Activated naive CD8-positive, alpha-beta T cell treated with anti-CD3 and anti-CD28 coated beads for 36 hours (primary cell): ENCODE results near the gene WNT16. TPM values are rescaled to one million over a fixed set of nuclear protein-coding genes. Genes with fewer than 3 reads are reported as not detected.
"Not testable (repeated sequence)": the region's sequence is repeated elsewhere in the genome, so short reads cannot be mapped to it uniquely, and the experiment has no call there.

Source experiments
- DNase-seq: peaks from one replicate; pipeline ENCODE4 v3.0.0; 2021
- H3K27ac Mint-ChIP-seq: one replicate; pipeline ENCODE4 v1.8.0; 2022; ENCODE audit warnings: mild to moderate bottlenecking, moderate library complexity, mixed read lengths
- H3K27me3 Mint-ChIP-seq: one replicate; pipeline ENCODE4 v1.8.0; 2022; ENCODE audit warnings: mild to moderate bottlenecking, mixed read lengths
- H3K36me3 Mint-ChIP-seq: one replicate; pipeline ENCODE4 v1.8.0; 2021; ENCODE audit warnings: mild to moderate bottlenecking, mixed read lengths
- H3K4me1 Mint-ChIP-seq: one replicate; pipeline ENCODE4 v1.8.0; 2021; ENCODE audit warnings: mixed read lengths
- H3K4me3 Mint-ChIP-seq: one replicate; pipeline ENCODE4 v1.8.0; 2022; ENCODE audit warnings: mild to moderate bottlenecking, moderate library complexity, mixed read lengths
- H3K9me3 Mint-ChIP-seq: one replicate; pipeline ENCODE4 v1.8.0; 2022; ENCODE audit warnings: mixed read lengths
- total RNA-seq, 2 experiments: library from RNA; stranded (reverse); gene quantifications; one replicate each; pipeline ENCODE4 v1.2.3, GENCODE V29; 2021

The WNT16 gene, protein sequence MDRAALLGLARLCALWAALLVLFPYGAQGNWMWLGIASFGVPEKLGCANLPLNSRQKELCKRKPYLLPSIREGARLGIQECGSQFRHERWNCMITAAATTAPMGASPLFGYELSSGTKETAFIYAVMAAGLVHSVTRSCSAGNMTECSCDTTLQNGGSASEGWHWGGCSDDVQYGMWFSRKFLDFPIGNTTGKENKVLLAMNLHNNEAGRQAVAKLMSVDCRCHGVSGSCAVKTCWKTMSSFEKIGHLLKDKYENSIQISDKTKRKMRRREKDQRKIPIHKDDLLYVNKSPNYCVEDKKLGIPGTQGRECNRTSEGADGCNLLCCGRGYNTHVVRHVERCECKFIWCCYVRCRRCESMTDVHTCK
- not detected for total RNA-seq

DNA sequence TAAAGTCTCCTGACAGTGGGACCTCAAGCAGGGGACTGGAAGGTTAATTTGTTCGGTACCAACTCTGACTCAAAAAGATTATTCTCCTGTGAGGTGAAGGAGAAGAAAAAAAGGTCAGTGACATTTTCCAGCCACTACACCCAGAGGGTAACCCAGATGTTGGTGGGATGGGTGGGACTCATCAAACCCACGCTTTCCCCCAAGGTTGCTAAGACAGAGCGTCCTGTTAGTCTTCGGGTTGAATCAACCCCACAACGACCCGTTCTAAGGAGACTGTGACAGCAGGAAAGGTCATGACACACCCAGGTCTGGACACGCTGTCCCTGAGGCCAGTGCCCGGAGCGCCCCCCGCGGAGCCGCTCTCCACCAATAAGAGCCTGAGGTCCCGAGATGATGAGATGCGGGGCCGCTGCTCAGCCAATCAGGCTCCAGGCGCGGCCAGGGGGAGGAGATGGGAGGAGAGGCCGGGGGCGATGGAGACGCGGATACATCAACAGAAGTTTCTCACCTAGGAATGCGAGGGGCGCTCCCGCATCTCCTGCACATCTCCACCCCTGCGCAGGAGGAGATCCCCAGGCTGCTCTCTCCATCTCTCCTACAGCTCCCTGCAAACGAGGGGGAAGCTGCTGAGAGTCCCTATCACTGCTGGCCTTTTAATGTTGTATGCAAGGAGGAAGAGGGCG lies at the start of gene WNT16:
Gene WNT16 (plus strand): TSS at position 493 of the 683 bp plus-strand sequence. CDS start 293 bp downstream, outside the sequence.
- peaks cover 75% of the 10 kb centered on the region for H3K27me3 Mint-ChIP-seq
- peaks cover 16% of the 10 kb centered on the region for H3K4me1 Mint-ChIP-seq
- H3K9me3 Mint-ChIP-seq = no peaks in the 10 kb centered on the region
- no peak within 1 kb of the TSS for H3K27ac Mint-ChIP-seq
- peak within 1 kb of the TSS; percentile 59 for H3K4me3 Mint-ChIP-seq
- no peak for DNase-seq
- no peaks in the 10 kb centered on the region for H3K36me3 Mint-ChIP-seq

DNA sequence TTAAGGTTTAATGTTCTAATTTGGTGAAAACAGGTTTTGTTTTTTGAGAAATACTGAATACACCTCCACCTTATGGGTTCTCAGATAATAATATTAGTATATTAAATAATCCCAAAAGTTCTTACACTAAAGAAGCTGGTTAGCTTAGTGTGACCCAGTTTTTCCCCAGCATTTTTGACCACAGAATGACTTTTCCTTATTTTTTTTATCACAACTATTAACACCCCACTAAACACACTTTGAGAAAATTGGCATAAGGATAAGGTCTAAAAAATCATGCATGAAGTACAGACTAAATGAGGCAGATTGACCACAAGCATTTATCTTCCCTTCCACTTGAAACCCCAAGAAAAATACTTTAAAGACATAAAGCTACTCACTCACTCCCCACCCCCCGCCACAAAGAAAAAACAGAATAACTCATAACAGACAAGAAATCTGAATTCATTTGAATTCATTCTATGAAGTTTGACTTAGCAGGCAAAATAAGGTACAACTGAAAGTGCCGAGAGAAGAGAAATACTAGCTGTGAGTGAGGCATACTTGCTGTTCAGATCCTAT lies 49.7 kb upstream of the WNT16 start:
- Mint-ChIP-seq H3K9me3 (no peaks in the 10 kb centered on the region), H3K27me3 (peaks cover 37% of the 10 kb centered on the region), H3K27ac (peak overlapping the region; percentile 83), H3K4me1 (peaks cover 18% of the 10 kb centered on the region), H3K4me3 (peak overlapping the region; percentile 40), H3K36me3 (peaks cover 2% of the 10 kb centered on the region)
- no peak for DNase-seq

DNA sequence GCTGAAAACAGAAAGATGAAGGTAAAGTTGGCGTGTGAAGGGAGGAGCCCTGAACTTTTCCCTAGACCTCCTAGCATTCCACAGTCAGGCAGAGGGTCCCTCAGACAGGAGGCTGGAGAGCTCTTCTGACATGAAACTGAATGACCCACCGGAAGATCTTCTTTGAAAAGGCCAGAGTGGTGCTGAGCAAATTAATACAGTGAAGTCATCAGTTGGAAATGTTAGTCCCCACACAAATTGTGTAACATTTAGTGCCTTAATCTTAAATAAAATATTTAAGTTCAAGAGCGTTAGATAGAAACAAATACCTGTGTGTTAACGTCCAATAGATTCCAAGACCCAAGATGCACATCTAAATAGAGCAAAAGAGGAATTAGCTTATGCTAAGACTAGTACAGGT lies 49.0 kb upstream of the WNT16 start:
- Mint-ChIP-seq H3K27me3 (peaks cover 31% of the 10 kb centered on the region), H3K36me3 (peaks cover 3% of the 10 kb centered on the region), H3K4me1 (peaks cover 18% of the 10 kb centered on the region), H3K9me3 (peaks cover 3% of the 10 kb centered on the region), H3K4me3 (no peak overlapping the region), H3K27ac (peak overlapping the region; percentile 83)
- no peak for DNase-seq

DNA sequence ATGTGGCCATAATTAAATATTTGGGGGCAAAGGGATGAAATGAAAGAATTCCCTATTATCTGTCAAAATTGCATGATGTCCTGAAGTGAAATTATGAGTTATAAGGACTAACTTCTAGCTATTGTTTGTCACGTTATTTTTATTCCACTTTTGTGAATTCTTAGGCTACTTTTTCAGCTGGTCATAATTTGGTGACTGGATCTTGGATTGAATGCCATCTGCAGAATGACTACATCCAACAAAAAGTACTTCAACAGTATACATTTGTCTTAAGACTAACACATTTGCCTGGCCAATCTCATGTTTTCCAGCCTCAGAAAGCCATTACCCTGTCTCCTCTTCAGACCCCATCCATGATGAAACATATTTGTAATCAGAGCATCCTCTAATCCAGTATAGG lies 48.1 kb upstream of the WNT16 start:
- H3K4me3 Mint-ChIP-seq = no peak overlapping the region
- H3K9me3 Mint-ChIP-seq = peaks cover 12% of the 10 kb centered on the region
- peaks cover 7% of the 10 kb centered on the region for H3K36me3 Mint-ChIP-seq
- H3K27ac Mint-ChIP-seq = no peak overlapping the region
- peaks cover 18% of the 10 kb centered on the region for H3K4me1 Mint-ChIP-seq
- H3K27me3 Mint-ChIP-seq = peaks cover 30% of the 10 kb centered on the region
- no peak for DNase-seq

DNA sequence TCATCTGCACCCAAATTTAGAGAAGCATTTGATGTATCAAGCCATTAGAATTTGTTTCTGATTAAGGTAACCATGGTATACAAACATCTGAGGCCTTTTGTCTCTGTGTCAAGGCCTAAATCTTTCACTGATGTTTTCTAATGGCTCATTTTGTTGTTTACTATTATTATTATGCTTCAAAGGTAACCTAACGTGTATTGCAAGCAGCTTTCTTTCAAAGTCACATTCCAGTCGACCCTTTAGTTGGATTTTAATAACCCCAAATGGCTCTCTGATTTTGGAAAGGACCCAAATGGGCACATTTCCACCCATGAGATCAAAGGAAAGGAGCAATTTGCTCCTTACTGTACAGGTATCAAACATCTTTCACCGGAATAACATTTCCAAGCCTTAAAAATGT lies 46.7 kb upstream of the WNT16 start:
- no peak overlapping the region for H3K4me3 Mint-ChIP-seq
- no peak for DNase-seq
- peaks cover 26% of the 10 kb centered on the region for H3K4me1 Mint-ChIP-seq
- H3K9me3 Mint-ChIP-seq = peaks cover 21% of the 10 kb centered on the region
- peaks cover 18% of the 10 kb centered on the region for H3K27me3 Mint-ChIP-seq
- peaks cover 15% of the 10 kb centered on the region for H3K36me3 Mint-ChIP-seq
- no peak overlapping the region for H3K27ac Mint-ChIP-seq

DNA sequence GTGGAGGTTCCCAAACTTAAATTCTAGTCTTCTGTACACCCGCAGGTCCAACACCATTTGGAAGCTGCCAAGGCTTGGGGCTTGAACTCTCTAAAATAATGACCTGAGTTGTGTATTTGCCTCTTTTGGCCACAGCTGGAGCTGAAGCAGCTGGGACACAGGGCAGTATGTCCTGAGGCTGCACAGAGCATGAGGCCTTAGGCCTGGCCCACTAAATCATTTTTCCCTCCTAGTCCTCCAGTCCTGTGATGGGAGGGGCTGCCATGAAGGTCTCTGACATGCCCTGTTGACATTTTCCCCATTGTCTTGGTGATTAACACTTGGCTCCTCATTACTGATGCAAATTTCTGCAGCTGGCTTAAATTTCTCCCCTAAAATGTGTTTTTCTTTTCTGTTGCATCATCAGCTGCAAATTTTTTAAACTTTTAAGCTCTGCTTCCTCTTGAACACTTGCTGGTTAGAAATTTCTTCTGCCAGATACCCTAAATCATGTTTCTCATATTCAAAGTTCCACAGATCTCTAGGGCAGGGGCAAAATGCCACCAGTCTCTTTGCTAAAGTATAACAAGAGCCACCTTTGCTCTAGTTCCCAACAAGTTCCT lies 43.6 kb upstream of the WNT16 start:
- peaks cover 13% of the 10 kb centered on the region for H3K4me1 Mint-ChIP-seq
- H3K9me3 Mint-ChIP-seq = peaks cover 32% of the 10 kb centered on the region
- peaks cover 15% of the 10 kb centered on the region for H3K36me3 Mint-ChIP-seq

DNA sequence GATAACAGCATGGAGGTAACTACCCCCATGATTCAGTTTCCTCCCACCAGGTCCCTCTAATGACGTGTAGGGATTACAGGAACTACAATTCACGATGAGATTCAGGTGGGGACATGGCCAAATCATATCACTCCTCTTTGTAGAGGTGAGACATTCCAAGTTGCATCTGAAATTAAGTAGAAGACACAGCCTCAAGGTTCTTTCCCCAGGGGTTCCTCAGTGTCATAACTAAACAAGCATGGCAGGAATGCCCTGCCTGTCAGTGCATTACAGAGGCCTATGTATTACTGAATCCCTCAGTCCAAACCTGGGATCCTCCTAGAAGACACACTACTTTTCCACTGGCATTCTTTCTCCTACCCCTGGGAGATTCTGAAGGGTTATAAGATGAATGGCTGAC lies 42.6 kb upstream of the WNT16 start:
- Mint-ChIP-seq H3K4me1 (peaks cover 13% of the 10 kb centered on the region), H3K4me3 (no peak overlapping the region), H3K27me3 (peaks cover 22% of the 10 kb centered on the region), H3K9me3 (peaks cover 32% of the 10 kb centered on the region), H3K36me3 (peaks cover 15% of the 10 kb centered on the region), H3K27ac (no peak overlapping the region)
- no peak for DNase-seq

More for the DNA sequence above, 43.6 kb upstream of the WNT16 start:
- Mint-ChIP-seq H3K27ac (no peak overlapping the region), H3K27me3 (peaks cover 21% of the 10 kb centered on the region), H3K4me3 (no peak overlapping the region)
- no peak for DNase-seq

DNA sequence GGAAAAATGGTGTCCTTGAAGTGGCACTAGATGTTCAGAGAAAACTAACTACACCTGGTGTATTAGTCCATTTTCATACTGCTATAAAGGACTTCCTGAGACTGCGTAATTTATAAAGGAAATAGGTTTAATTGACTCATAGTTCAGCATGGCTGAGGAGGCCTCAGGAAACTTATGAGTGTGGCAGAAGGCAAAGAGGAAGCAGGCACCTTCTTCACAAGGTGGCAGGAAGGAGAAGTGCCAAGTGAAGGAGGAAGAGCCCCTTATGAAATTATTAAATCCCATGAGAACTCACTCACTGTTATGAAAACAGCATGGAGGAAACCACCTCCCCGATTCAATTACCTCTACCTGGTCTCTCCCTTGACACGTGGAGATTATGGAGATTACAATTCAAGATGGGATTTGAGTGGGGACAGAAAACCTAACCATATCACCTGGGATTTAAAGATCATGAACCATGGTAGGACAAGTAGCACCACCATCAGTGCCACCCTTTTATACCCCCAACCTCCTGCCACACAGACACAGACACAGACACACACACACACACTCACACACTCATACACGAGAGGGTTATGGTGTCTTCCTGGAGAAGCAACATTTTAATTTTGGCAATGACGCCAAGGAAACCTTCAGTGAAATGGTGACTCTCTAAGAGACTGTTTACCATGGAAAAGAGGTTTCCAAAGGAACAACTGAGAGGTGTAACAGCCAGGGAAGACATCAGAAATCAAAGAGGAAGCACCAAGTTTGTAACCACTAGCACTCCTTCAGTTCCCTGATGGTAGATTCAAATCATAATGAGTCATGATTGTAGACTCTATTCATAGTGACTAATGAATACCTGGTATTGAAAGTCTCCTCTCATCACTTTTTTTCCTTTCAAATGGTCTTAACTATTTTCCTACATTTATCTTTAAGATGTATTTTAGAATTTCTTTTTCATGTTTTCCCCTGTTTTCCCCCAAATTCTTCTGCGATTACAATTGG lies 41.8 kb upstream of the WNT16 start:
- Mint-ChIP-seq H3K27me3 (peaks cover 26% of the 10 kb centered on the region), H3K36me3 (peaks cover 15% of the 10 kb centered on the region), H3K9me3 (peaks cover 32% of the 10 kb centered on the region), H3K27ac (peak overlapping the region; percentile 42), H3K4me3 (no peak overlapping the region), H3K4me1 (peaks cover 13% of the 10 kb centered on the region)
- DNase-seq = no peak

DNA sequence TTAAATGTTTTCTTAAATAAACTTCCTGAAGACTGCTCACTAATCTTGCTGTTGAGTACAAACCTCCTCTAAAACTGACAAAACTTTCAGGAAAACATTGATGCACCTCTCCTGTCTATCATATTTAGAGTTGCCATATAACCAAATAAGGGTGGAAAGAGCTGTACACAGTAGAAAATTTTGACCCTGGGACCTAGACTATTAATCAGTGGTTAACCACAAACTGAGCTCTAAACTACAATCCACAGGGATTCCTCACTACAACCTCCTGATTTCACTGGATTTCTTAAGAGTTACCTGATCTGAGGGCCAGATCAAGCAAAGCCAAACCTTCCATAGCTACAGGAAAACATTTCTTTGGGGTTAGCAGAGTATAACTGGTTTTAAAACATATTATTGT lies 39.9 kb upstream of the WNT16 start:
- peaks cover 13% of the 10 kb centered on the region for H3K4me1 Mint-ChIP-seq
- H3K27me3 Mint-ChIP-seq = peaks cover 25% of the 10 kb centered on the region
- no peak overlapping the region for H3K4me3 Mint-ChIP-seq
- H3K36me3 Mint-ChIP-seq = peaks cover 15% of the 10 kb centered on the region
- no peak overlapping the region for H3K27ac Mint-ChIP-seq
- DNase-seq = no peak
- peaks cover 32% of the 10 kb centered on the region for H3K9me3 Mint-ChIP-seq

DNA sequence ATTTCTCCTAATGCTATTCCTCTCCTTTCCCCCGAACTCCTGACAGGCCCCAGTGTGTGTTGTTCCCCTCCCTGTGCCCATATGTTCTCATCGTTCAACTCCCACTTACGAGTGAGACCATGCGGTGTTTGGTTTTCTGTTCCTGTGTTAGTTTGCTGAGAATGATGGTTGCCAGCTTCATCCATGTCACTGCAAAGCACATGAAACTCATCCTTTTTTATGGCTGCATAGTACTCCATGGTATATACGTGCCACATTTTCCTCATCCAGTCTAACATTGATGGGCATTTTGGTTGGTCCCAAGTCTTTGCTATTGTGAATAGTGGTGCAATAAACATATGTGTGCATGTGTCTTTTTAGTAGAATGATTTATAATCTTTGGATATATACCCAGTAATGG lies 38.9 kb upstream of the WNT16 start:
- not testable (repeated sequence) for H3K27ac Mint-ChIP-seq

DNA sequence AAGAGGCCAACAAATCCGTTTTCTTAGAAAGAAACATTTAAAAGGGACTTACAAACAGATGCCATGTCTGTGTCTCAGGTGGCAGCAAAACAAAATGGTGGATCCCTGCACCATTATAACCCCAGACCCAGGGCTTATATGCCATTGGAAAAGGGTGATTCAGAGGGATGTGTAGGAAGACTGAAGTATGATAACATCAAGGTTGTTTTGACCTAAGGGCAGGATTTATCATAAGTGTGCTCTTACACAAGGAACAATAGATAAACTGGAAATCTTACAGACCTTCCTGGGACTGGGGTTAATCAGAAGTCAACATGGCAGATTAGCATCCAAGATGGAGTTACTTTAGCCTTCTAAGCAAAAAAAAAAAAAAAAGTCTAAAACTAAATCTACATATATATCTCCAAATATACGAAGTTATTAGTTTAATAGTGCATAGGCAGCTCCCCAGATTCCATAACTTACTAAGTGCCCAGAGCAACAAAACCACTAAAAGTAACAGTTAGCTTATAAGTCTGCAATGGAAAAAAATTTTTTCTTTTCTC lies 34.3 kb upstream of the WNT16 start:
- Mint-ChIP-seq H3K4me1 (no peaks in the 10 kb centered on the region), H3K9me3 (peaks cover 6% of the 10 kb centered on the region), H3K27ac (no peak overlapping the region), H3K36me3 (no peaks in the 10 kb centered on the region), H3K4me3 (no peak overlapping the region), H3K27me3 (peaks cover 32% of the 10 kb centered on the region)
- no peak for DNase-seq

More for the DNA sequence above, 38.9 kb upstream of the WNT16 start:
- H3K4me1 Mint-ChIP-seq = peaks cover 13% of the 10 kb centered on the region
- not testable (repeated sequence) for DNase-seq, H3K4me3 Mint-ChIP-seq
- peaks cover 29% of the 10 kb centered on the region for H3K9me3 Mint-ChIP-seq
- H3K27me3 Mint-ChIP-seq = peaks cover 24% of the 10 kb centered on the region
- H3K36me3 Mint-ChIP-seq = peaks cover 13% of the 10 kb centered on the region

DNA sequence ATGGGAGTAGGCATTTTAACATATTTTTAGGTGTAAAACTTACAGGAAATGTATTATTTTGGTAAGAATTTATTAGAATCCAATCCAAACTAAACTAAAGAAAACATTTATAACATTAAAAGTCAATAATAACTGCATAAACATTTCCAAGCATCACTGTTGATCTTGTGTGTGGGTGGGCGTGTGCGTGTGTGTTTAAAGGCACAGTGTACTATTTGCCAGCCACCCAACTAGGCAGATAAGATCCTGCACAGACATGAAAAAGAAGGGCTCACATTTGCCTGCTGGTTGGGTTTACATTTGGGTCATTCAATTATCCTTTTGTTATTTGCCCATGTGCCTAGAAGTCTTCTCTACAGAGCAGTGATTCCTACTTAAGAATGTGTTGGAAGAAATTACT lies 31.0 kb upstream of the WNT16 start:
- H3K36me3 Mint-ChIP-seq = no peaks in the 10 kb centered on the region
- no peak overlapping the region for H3K4me3 Mint-ChIP-seq
- no peak overlapping the region for H3K27ac Mint-ChIP-seq
- H3K27me3 Mint-ChIP-seq = peaks cover 20% of the 10 kb centered on the region
- DNase-seq = no peak
- no peaks in the 10 kb centered on the region for H3K4me1 Mint-ChIP-seq
- H3K9me3 Mint-ChIP-seq = peaks cover 2% of the 10 kb centered on the region

DNA sequence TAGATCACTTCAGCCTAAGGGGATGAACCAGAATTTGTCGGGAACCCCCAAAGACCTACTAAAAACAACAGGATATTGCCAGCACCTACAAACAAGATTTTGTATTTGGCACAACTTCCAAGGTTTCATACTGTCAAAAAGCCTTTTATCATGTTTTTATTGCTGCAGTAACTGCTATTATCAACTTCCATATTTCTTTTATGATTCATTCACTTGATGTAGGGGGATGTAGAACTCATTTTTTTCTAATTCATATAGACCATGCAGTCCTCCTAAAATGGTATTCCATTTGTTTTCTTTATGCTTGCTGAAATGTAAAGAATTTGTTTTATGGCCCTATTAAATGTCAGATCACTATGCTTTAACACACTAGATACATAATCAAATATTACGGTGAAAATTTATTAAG lies 30.0 kb upstream of the WNT16 start:
- peaks cover 14% of the 10 kb centered on the region for H3K27me3 Mint-ChIP-seq
- no peak overlapping the region for H3K27ac Mint-ChIP-seq
- no peaks in the 10 kb centered on the region for H3K36me3 Mint-ChIP-seq
- H3K4me3 Mint-ChIP-seq = no peak overlapping the region
- H3K9me3 Mint-ChIP-seq = peaks cover 2% of the 10 kb centered on the region
- no peaks in the 10 kb centered on the region for H3K4me1 Mint-ChIP-seq
- no peak for DNase-seq
